Subcutaneous abdominal adipose tissue (tissue), 5 donors: ENCODE results near the gene TPM3.
"Not testable (repeated sequence)": the region's sequence is repeated elsewhere in the genome, so short reads cannot be mapped to it uniquely, and the experiment has no call there.

Source experiments
- H3K27ac ChIP-seq: one replicate; pipeline ENCODE4 v1.7.0; 2013; ENCODE audit warnings: low read depth, mild to moderate bottlenecking, inconsistent platforms, low read length, moderate library complexity
- H3K27me3 ChIP-seq, 5 donors: one replicate each; pipeline ENCODE4 v1.7.0; 2013; ENCODE audit warnings: low read length in 5 of 5, inconsistent platforms in 1 of 5; ENCODE audit not compliant: control insufficient read depth in 5 of 5, insufficient read depth in 4 of 5
- H3K36me3 ChIP-seq, 5 donors: one replicate each; pipeline ENCODE4 v1.7.0; 2013; ENCODE audit warnings: low read length in 5 of 5; ENCODE audit not compliant: control insufficient read depth in 5 of 5, insufficient read depth in 5 of 5
- H3K4me1 ChIP-seq, 5 donors: one replicate each; pipeline ENCODE4 v1.7.0; 2013; ENCODE audit warnings: low read length in 5 of 5, mild to moderate bottlenecking in 3 of 5, moderate library complexity in 1 of 5; ENCODE audit not compliant: control insufficient read depth in 5 of 5, insufficient read depth in 5 of 5
- H3K4me3 ChIP-seq, 5 donors: one replicate each; pipeline ENCODE4 v1.7.0; 2013; ENCODE audit warnings: low read length in 5 of 5, low read depth in 1 of 5
- H3K9ac ChIP-seq, 5 donors: one replicate each; pipeline ENCODE4 v1.7.0; 2013; ENCODE audit warnings: low read length in 5 of 5, mild to moderate bottlenecking in 4 of 5, moderate library complexity in 3 of 5
- H3K9me3 ChIP-seq, 5 donors: one replicate each; pipeline ENCODE4 v1.7.0; 2013; ENCODE audit warnings: low read length in 5 of 5; ENCODE audit not compliant: control insufficient read depth in 5 of 5
- donor health status: healthy.
- donor health status: healthy.
- donor health status: healthy.
- donor health status: healthy.
- donor health status: healthy.

The TPM3 gene

DNA sequence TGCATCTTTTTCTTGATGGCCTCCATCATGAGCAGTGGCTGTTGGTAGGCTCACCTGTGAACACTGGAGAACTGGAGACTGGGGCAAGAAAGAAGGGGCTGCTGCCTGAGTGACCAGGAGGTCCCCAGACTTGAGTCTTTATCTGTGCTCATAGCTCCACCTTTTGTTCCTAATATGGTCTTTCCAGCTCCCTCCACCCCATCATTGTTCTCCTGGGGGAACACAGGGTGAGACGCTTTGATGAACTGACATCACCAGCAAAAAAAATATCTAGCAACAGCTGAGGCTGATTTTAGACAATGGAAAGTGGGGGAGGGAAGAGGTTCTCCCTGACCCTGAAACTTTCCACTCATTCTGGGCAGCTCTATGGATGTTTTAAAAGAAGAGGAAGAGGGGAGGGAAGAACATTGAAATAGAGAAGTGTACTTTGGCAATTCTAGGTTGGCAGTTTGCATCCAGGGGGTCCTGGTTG is at the start of gene TPM3:
Gene TPM3, minus strand, starts transcription at position 111 of the 472 bp plus-strand sequence. Its CDS starts 82 bp downstream, at position 29.
- Histone ChIP-seq H3K27me3 (peaks cover 0 to 11% (median 9%) of the 10 kb centered on the region in 5 donors), H3K4me1 (peaks cover 0 to 4% (median 0%) of the 10 kb centered on the region in 5 donors), H3K4me3 (no peak within 1 kb of the TSS), H3K9ac (no peak within 1 kb of the TSS), H3K36me3 (no peaks in the 10 kb centered on the region), H3K9me3 (no peaks in the 10 kb centered on the region), H3K27ac (no peak within 1 kb of the TSS)

DNA sequence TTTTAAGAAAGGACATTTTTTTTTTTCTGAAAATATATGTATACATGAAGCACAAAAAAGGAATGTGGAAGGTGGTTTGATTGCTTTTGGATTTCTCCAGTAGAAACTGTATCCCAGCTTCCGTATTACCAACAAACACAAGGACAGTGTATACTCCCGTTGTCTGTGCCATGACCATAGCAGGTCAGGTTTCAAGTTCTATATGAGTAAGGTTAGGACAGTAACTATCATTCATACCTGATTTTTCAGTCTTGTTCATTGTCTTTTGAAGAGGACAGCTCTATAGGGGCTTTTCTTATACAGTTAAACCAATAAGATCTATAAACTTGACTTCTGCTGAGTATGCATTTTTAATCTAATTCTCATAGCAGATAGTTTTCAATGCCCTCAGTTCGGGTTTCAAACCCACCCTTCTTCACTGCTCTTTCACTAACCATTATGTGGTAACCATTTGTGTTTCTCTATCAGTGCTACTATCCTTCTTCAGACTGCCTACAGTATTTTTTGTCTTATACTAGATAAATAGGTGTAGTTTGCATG is 48.5 kb upstream of the TPM3 start:
- H3K9ac ChIP-seq = no peak overlapping the region

DNA sequence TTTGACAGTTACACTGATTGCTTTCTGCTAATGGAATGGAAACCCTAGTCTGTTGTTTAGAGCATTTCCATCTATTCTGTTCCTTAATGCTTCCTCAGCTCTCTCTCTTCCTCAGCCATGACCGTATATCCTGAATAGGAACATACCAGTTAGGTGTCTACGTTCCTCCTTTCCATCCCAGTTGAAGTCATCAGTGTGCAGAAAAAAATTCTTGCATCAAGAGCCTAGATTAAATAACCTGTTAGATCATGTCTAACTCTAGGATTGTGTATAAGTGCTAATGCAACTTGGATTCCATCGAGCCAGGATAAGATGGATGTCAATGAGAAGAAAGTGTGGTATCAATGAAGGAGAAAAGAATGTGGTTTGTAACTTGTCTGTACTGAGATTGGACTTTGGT is 47.6 kb upstream of the TPM3 start:
- Histone ChIP-seq H3K27me3 (no peaks in the 10 kb centered on the region), H3K4me3 (no peak overlapping the region), H3K27ac (no peak overlapping the region), H3K9me3 (no peaks in the 10 kb centered on the region), H3K9ac (no peak overlapping the region), H3K36me3 (peaks cover 75 to 90% (median 86%) of the 10 kb centered on the region in 5 donors), H3K4me1 (peaks cover 0 to 10% (median 3%) of the 10 kb centered on the region in 5 donors)

More for the DNA sequence above, 48.5 kb upstream of the TPM3 start:
- peaks cover 71 to 90% (median 86%) of the 10 kb centered on the region in 5 donors for H3K36me3 ChIP-seq
- H3K4me3 ChIP-seq = no peak overlapping the region
- H3K9me3 ChIP-seq = no peaks in the 10 kb centered on the region
- H3K4me1 ChIP-seq = peaks cover 0 to 10% (median 3%) of the 10 kb centered on the region in 5 donors
- H3K27ac ChIP-seq = no peak overlapping the region
- H3K27me3 ChIP-seq = no peaks in the 10 kb centered on the region

- Histone ChIP-seq H3K36me3 (peaks cover 66 to 86% (median 79%) of the 10 kb centered on the region in 5 donors), H3K27ac (peak overlapping the region; percentile 11), H3K4me3 (no peak overlapping the region), H3K9me3 (no peaks in the 10 kb centered on the region), H3K27me3 (no peaks in the 10 kb centered on the region), H3K4me1 (peaks cover 0 to 10% (median 3%) of the 10 kb centered on the region in 5 donors), H3K9ac (no peak overlapping the region)
Measured at GRCh38 chr1:154237880-154238506, 46.1 kb upstream of the TPM3 start.

GRCh38 chr1:154237435-154237834 is 45.5 kb upstream of the TPM3 start:
- Histone ChIP-seq H3K27me3 (no peaks in the 10 kb centered on the region), H3K36me3 (peaks cover 60 to 86% (median 82%) of the 10 kb centered on the region in 5 donors), H3K4me3 (no peak overlapping the region), H3K4me1 (peaks cover 0 to 10% (median 3%) of the 10 kb centered on the region in 5 donors), H3K27ac (peak overlapping the region; percentile 11), H3K9me3 (no peaks in the 10 kb centered on the region), H3K9ac (peak overlapping the region in 1 of 5 donors; percentile 21)

GRCh38 chr1:154236855-154237254 is 45.0 kb upstream of the TPM3 start:
- no peaks in the 10 kb centered on the region for H3K27me3 ChIP-seq
- H3K27ac ChIP-seq = no peak overlapping the region
- H3K9ac ChIP-seq = peak overlapping the region in 1 of 5 donors; percentile 21
- peaks cover 54 to 84% (median 81%) of the 10 kb centered on the region in 5 donors for H3K36me3 ChIP-seq
- H3K9me3 ChIP-seq = no peaks in the 10 kb centered on the region
- no peak overlapping the region for H3K4me3 ChIP-seq
- peaks cover 0 to 10% (median 3%) of the 10 kb centered on the region in 5 donors for H3K4me1 ChIP-seq

- not testable (repeated sequence) for H3K27me3 ChIP-seq, H3K4me1 ChIP-seq, H3K9me3 ChIP-seq, H3K27ac ChIP-seq, H3K9ac ChIP-seq, H3K4me3 ChIP-seq
- peaks cover 46 to 94% (median 87%) of the 10 kb centered on the region in 5 donors for H3K36me3 ChIP-seq
Measured at GRCh38 chr1:154233127-154233526, 41.2 kb upstream of the TPM3 start.

GRCh38 chr1:154231112-154231511 is 39.2 kb upstream of the TPM3 start:
- H3K9me3 ChIP-seq, H3K27ac ChIP-seq, H3K27me3 ChIP-seq, H3K9ac ChIP-seq, H3K4me3 ChIP-seq, H3K4me1 ChIP-seq: not testable (repeated sequence)
- peaks cover 32 to 93% (median 82%) of the 10 kb centered on the region in 5 donors for H3K36me3 ChIP-seq

DNA sequence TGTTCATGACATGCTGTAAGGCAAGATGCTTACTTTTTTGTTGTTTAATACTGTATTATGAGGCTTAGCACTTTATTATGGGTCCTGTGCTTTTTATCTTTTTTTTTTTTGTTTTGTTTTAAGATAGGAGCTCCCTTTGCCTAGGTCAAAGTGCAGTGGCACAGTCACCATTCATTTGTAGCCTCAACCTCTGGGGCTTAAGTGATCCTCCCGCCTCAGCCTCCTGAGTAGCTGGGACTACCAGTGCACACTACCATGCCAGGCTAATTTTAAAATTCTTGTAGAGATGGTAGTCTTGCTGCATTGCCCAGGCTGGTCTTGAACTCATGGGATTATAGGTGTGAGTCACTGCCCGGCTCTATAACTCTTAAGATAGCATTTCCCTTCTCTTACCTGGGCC is 33.5 kb upstream of the TPM3 start:
- Histone ChIP-seq H3K4me3 (no peak overlapping the region), H3K4me1 (peaks cover 0 to 30% (median 23%) of the 10 kb centered on the region in 5 donors), H3K27ac (no peak overlapping the region), H3K9me3 (no peaks in the 10 kb centered on the region), H3K27me3 (no peaks in the 10 kb centered on the region), H3K36me3 (peaks cover 16 to 52% (median 36%) of the 10 kb centered on the region in 5 donors), H3K9ac (no peak overlapping the region)

DNA sequence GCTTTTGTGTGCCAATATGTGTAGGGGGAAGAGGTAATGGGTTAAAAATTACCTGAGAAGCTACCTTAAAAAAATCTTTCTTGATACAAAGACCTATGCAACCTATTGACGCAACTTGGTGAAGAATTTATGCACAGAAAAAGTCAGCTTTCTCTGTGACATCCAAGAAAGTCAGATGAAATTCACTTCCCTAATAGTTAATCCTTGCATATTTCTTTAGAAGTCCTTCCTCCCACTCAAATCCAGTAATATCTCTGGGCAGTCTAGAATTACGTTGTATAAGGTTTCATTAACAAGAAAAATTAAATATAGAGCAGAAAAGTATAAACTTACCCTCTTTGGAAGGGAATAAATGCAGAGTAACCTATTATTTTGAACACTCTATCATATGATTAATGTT is 31.7 kb upstream of the TPM3 start:
- Histone ChIP-seq H3K27ac (peak overlapping the region; percentile 38), H3K4me3 (no peak overlapping the region), H3K4me1 (peaks cover 0 to 46% (median 38%) of the 10 kb centered on the region in 5 donors), H3K27me3 (no peaks in the 10 kb centered on the region), H3K9ac (peak overlapping the region in 2 of 5 donors; percentile 29 to 51), H3K36me3 (peaks cover 8 to 37% (median 20%) of the 10 kb centered on the region in 5 donors), H3K9me3 (no peaks in the 10 kb centered on the region)
